Endothelial cell of umbilical vein (primary cell): ENCODE data around the gene PCDHGA5. TPM values are rescaled to one million over a fixed set of nuclear protein-coding genes. Genes with fewer than 3 reads are reported as not detected.

ENCODE experiments used
- BruUV-seq: library from RNA; stranded (reverse); fragments of 400-500 nt; replicated peaks from 2 replicates; lab custom pipeline; 2021; lab: Mats Ljungman, UMichigan
- CTCF ChIA-PET: fragments of 300-600, 350-600 bp; sonication (Branson Sonifier 250); formaldehyde crosslinking; loops from one replicate; lab custom pipeline; 2021; ENCODE audit warnings: antibody characterized with exemption, inconsistent platforms; lab: Charles Lee
- POLR2A ChIA-PET: fragments of 300-600, 350-600 bp; sonication (Branson Sonifier 250); formaldehyde crosslinking; loops from one replicate; lab custom pipeline; 2021; ENCODE audit warnings: antibody characterized with exemption, inconsistent platforms; lab: Charles Lee
- DNase-seq: peaks from one replicate; pipeline ENCODE4 v3.0.0-alpha.2; 2011; ENCODE audit warnings: low read depth, low spot score
- FAIRE-seq: peaks from 2 replicates; lab custom pipeline; 2011; peaks lifted over from hg19 to GRCh38; lab: Jason Lieb, UNC
- H2AFZ ChIP-seq: 2 replicates; pipeline ENCODE4 v1.6.0; 2012; ENCODE audit warnings: low read depth, low read length, control low read depth, inconsistent platforms
- H3K27ac ChIP-seq: 2 replicates; pipeline ENCODE4 v1.5.1; 2011; ENCODE audit warnings: low read depth, mild to moderate bottlenecking, control low read depth, low read length, moderate library complexity; ENCODE audit not compliant: insufficient read depth
- H3K27me3 ChIP-seq, 2 experiments: 2 replicates each; pipeline versions ENCODE4 v1.6.0 to v1.6.1; 2011; ENCODE audit warnings: low read length in 2 of 2, mixed read lengths in 1 of 2; ENCODE audit not compliant: control insufficient read depth in 2 of 2, insufficient read depth in 2 of 2
- H3K36me3 ChIP-seq, 2 experiments: 2 replicates in 1 of 2; 3 replicates in 1 of 2; pipeline ENCODE4 v1.5.1; 2011; ENCODE audit warnings: low read length in 2 of 2, mild to moderate bottlenecking in 1 of 2, moderate library complexity in 1 of 2; ENCODE audit not compliant: control insufficient read depth in 2 of 2, insufficient read depth in 2 of 2; ENCODE audit errors: extremely low read depth in 1 of 2
- H3K4me1 ChIP-seq: 3 replicates; pipeline ENCODE4 v1.5.1; 2011; ENCODE audit warnings: mild to moderate bottlenecking, low read length; ENCODE audit not compliant: control insufficient read depth, insufficient read depth; ENCODE audit errors: extremely low read depth
- H3K4me2 ChIP-seq: 2 replicates; pipeline ENCODE4 v1.6.1; 2011; ENCODE audit warnings: low read length, control low read depth, mixed read lengths; ENCODE audit not compliant: insufficient read depth
- H3K4me3 ChIP-seq, 3 experiments: fragments of 200-600 bp in 1 of 3; sonication (generic), shearing (Covaris generic) in 1 of 3; replicated peaks in 1 of 3; 2 replicates each; pipeline ENCODE4 v1.5.1; 2011 to 2016; ENCODE audit warnings: control low read depth in 3 of 3, low read length in 3 of 3, mild to moderate bottlenecking in 2 of 3, inconsistent platforms in 1 of 3, low read depth in 1 of 3, moderate library complexity in 1 of 3; ENCODE audit not compliant: insufficient read depth in 1 of 3
- H3K79me2 ChIP-seq: 2 replicates; pipeline ENCODE4 v1.6.0; 2012; ENCODE audit warnings: low read length, inconsistent platforms; ENCODE audit not compliant: control insufficient read depth, insufficient read depth
- H3K9ac ChIP-seq: replicated peaks from 2 replicates; pipeline ENCODE3; 2011; ENCODE audit warnings: low read length, control low read depth; ENCODE audit not compliant: insufficient read depth; ENCODE audit errors: extremely low read depth
- H3K9me1 ChIP-seq: replicated peaks from 3 replicates; pipeline ENCODE4 v1.6.0; 2011; ENCODE audit warnings: mild to moderate bottlenecking, low read length; ENCODE audit not compliant: control insufficient read depth, insufficient read depth; ENCODE audit errors: extremely low read depth
- H3K9me3 ChIP-seq: replicated peaks from 2 replicates; pipeline ENCODE4 v1.5.1; 2012; ENCODE audit warnings: low read length, inconsistent platforms; ENCODE audit not compliant: control insufficient read depth, insufficient read depth
- H4K20me1 ChIP-seq: replicated peaks from 2 replicates; pipeline ENCODE3; 2011; ENCODE audit warnings: mild to moderate bottlenecking, low read length; ENCODE audit not compliant: control insufficient read depth, insufficient read depth; ENCODE audit errors: extremely low read depth
- CTCF ChIP-seq, 2 donors: IDR thresholded peaks; 1 replicate in 1 of 2; 2 replicates in 1 of 2; pipeline ENCODE4 v1.5.1; 2011; ENCODE audit warnings: low read length in 2 of 2, mild to moderate bottlenecking in 2 of 2, moderate library complexity in 2 of 2, control low read depth in 1 of 2, inconsistent platforms in 1 of 2, low read depth in 1 of 2; ENCODE audit not compliant: insufficient read depth in 1 of 2; ENCODE audit errors: extremely low read depth in 1 of 2
- EZH2 ChIP-seq: IDR thresholded peaks from 2 replicates; pipeline ENCODE4 v1.6.1; 2012; ENCODE audit warnings: borderline replicate concordance, low read depth, mild to moderate bottlenecking, moderate library complexity, low read length, inconsistent platforms; ENCODE audit not compliant: severe bottlenecking
- FOS ChIP-seq: IDR thresholded peaks from 2 replicates; pipeline ENCODE4 v1.6.1; 2011; ENCODE audit warnings: mild to moderate bottlenecking, low read length, moderate library complexity, borderline replicate concordance; ENCODE audit not compliant: insufficient read depth
- GATA2 ChIP-seq: IDR thresholded peaks from 2 replicates; pipeline ENCODE4 v1.7.0; 2011; ENCODE audit warnings: low read depth, mild to moderate bottlenecking, moderate library complexity, mixed read lengths, low read length; ENCODE audit not compliant: insufficient read length, insufficient read depth
- JUN ChIP-seq: IDR thresholded peaks from 2 replicates; pipeline ENCODE4 v1.6.1; 2011; ENCODE audit warnings: borderline replicate concordance, low read depth; ENCODE audit not compliant: insufficient read length, insufficient read depth
- MYC ChIP-seq: IDR thresholded peaks from one replicate; pipeline ENCODE4 v1.6.1; 2011; ENCODE audit warnings: mild to moderate bottlenecking, low read depth, low read length
- POLR2A ChIP-seq: IDR thresholded peaks from 2 replicates; pipeline ENCODE4 v1.6.1; 2012; ENCODE audit warnings: low read depth, mild to moderate bottlenecking, control low read depth, low read length
- POLR2AphosphoS5 ChIP-seq: IDR thresholded peaks from 2 replicates; pipeline ENCODE4 v1.6.1; 2012; ENCODE audit warnings: low read depth, mild to moderate bottlenecking, control low read depth, low read length, moderate library complexity; ENCODE audit not compliant: insufficient read depth
- dilution Hi-C: fragments of 300-500 bp; cut with MboI; formaldehyde crosslinking; loops from one replicate; pipeline ENCODE4 v1.15.0; 2019; ENCODE audit warnings: low sequenced_read_pairs; ENCODE audit not compliant: extremely low pct_ligation_motif_present
- intact Hi-C: fragments of 100-400 bp; cut with micrococcal nuclease; formaldehyde crosslinking; loops from one replicate; pipeline ENCODE4 v1.10.0; 2022
- polyA plus RNA-seq, 4 experiments: library from polyadenylated mRNA; depleted of rRNA in 3 of 4; stranded (reverse) in 3 of 4; unstranded in 1 of 4; fragments of >200 nt; gene quantifications; 2 replicates each; pipeline versions ENCODE4 v1.2.1 to v1.2.3, GENCODE V29; 2011 to 2012; ENCODE audit warnings: missing spikeins in 1 of 4
- total RNA-seq: library from RNA; stranded (reverse); gene quantifications from 2 replicates; pipeline ENCODE4 v1.2.3, GENCODE V29; 2021

Gene PCDHGA5
- total and polyA plus RNA-seq, 2 donors (not counting 3 experiments of a cell fraction or from before 2014, with no cell fraction given), result 0.36 to 0.93 TPM

DNA sequence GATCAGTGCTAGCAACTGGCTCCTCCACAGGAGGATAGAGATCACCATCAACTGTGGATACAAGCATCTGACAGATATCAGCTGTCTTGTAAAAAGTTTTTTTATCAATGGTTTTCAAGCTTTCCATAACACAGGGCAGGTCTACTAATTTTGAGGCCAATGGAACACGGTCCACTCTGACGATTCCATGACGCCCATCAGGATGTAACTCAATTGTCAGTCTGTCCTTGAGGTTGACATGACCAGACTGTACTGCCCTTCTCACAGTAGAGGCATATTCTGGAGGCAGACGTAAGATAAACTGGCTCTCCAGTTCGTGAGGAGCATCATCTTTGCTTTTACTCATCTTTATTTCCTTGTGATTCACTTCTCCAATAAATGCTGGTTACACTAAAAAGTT, 44.3 kb upstream of the PCDHGA5 start:
- no peak overlapping the region for H3K9ac ChIP-seq
- no peaks in the 10 kb centered on the region for H3K27me3 ChIP-seq
- peak overlapping the region; percentile 60 for H3K4me2 ChIP-seq
- DNase-seq (no peak), FAIRE-seq (no peak)
- no TSS peak for BruUV-seq
- peaks cover 0 to 11% of the 10 kb centered on the region in 2 experiments for H3K36me3 ChIP-seq
- ChIA-PET POLR2A (interaction anchor here (1.6 kb wide), 1 partner anchor 11 kb away, joined by 7 read pairs; the partner anchor contains the start of gene PCDHGA1), CTCF (interaction anchor here (0.7 to 2.8 kb wide), 20 partner anchors 8 to 244 kb away, joined by 3 to 19 read pairs (median 6); partner anchors contain the start of genes PCDHB14, PCDHB15, PCDHGA1 and PCDHGA10)
- H3K79me2 ChIP-seq, result peaks cover 24% of the 10 kb centered on the region
- H2AFZ ChIP-seq, result no peak overlapping the region
- H3K4me1 ChIP-seq, result no peaks in the 10 kb centered on the region
- intact Hi-C loops (loop anchor here (1.0 to 2.0 kb wide), 2 partner anchors 23 to 241 kb away; partner anchors contain the start of gene PCDHGA3), dilution Hi-C loops (no loop called here)
- no peak overlapping the region for H3K27ac ChIP-seq
- no peak for TF ChIP-seq FOS
- TF ChIP-seq JUN, result no peak
- no peak for TF ChIP-seq POLR2A
- no peak for TF ChIP-seq CTCF (IDR thresholded peaks at IDR 0.05; ENCODE audit: extremely low read depth in 1 of 2, insufficient read depth in 1 of 2, low read depth in 1 of 2, low read length in 2 of 2)
- TF ChIP-seq GATA2, result no peak
- no peak for TF ChIP-seq EZH2
- no peak for TF ChIP-seq MYC
- TF ChIP-seq POLR2AphosphoS5, result no peak
- H3K4me3 ChIP-seq, result peak overlapping the region in 2 of 3 experiments; percentile 87 to 91
- H4K20me1 ChIP-seq, result peaks cover 9% of the 10 kb centered on the region
- no peaks in the 10 kb centered on the region for H3K9me1 ChIP-seq
- peaks cover 15% of the 10 kb centered on the region for H3K9me3 ChIP-seq
